Thymus (tissue), 11 donors: ENCODE measurements around the gene ESAM. TPM values are rescaled to one million over a fixed set of nuclear protein-coding genes. Genes with fewer than 3 reads are reported as not detected.

ENCODE experiments used
- DNase-seq, 9 donors: peaks; one replicate each; pipeline ENCODE4 v3.0.0-alpha.2; 2013; ENCODE audit warnings: low spot score in 9 of 9, low read depth in 6 of 9, missing footprints in 1 of 9
- H3K27ac ChIP-seq, 2 donors: one replicate each; pipeline ENCODE4 v1.5.1; 2013; ENCODE audit warnings: control low read depth in 1 of 2, low read depth in 1 of 2, low read length in 1 of 2, mild to moderate bottlenecking in 1 of 2, moderate library complexity in 1 of 2
- H3K27me3 ChIP-seq, 2 donors: one replicate each; pipeline ENCODE4 v1.5.1; 2013; ENCODE audit warnings: low read length in 1 of 2; ENCODE audit not compliant: control insufficient read depth in 2 of 2, insufficient read depth in 1 of 2
- H3K36me3 ChIP-seq, 2 donors: one replicate each; pipeline ENCODE4 v1.5.1; 2013; ENCODE audit warnings: low read length in 1 of 2, mild to moderate bottlenecking in 1 of 2, moderate library complexity in 1 of 2; ENCODE audit not compliant: control insufficient read depth in 2 of 2, insufficient read depth in 2 of 2
- H3K4me1 ChIP-seq, 2 donors: one replicate each; pipeline ENCODE4 v1.5.1; 2013; ENCODE audit warnings: low read length in 2 of 2; ENCODE audit not compliant: control insufficient read depth in 2 of 2, insufficient read depth in 2 of 2
- H3K4me3 ChIP-seq, 2 donors: one replicate each; pipeline ENCODE4 v1.5.1; 2013; ENCODE audit warnings: low read length in 2 of 2, control low read depth in 1 of 2, mild to moderate bottlenecking in 1 of 2
- H3K9me3 ChIP-seq, 2 donors: one replicate each; pipeline ENCODE4 v1.5.1; 2013; ENCODE audit warnings: low read length in 1 of 2, mild to moderate bottlenecking in 1 of 2; ENCODE audit not compliant: control insufficient read depth in 2 of 2, insufficient read depth in 1 of 2
- WGBS: extraction: QIAGEN DNeasy Blood & Tissue Kit; methylation state at CpG from one replicate; pipeline ENCODE4 v1.1.7; 2013; 5-methylcytosine and 5-hydroxymethylcytosine counted together
- polyA plus RNA-seq: library from polyadenylated mRNA; stranded (reverse); fragments of 200-250 nt; gene quantifications from one replicate; pipeline ENCODE4 v1.2.3, GENCODE V29; 2013
- total RNA-seq: library from RNA; stranded (reverse); fragments of 120-200 nt; gene quantifications from one replicate; pipeline ENCODE4 v1.2.4, GENCODE V29; 2013
- donor health status: healthy.

The ESAM gene
- total and polyA plus RNA-seq, 2 donors, result 3.6 to 21.7 TPM

DNA sequence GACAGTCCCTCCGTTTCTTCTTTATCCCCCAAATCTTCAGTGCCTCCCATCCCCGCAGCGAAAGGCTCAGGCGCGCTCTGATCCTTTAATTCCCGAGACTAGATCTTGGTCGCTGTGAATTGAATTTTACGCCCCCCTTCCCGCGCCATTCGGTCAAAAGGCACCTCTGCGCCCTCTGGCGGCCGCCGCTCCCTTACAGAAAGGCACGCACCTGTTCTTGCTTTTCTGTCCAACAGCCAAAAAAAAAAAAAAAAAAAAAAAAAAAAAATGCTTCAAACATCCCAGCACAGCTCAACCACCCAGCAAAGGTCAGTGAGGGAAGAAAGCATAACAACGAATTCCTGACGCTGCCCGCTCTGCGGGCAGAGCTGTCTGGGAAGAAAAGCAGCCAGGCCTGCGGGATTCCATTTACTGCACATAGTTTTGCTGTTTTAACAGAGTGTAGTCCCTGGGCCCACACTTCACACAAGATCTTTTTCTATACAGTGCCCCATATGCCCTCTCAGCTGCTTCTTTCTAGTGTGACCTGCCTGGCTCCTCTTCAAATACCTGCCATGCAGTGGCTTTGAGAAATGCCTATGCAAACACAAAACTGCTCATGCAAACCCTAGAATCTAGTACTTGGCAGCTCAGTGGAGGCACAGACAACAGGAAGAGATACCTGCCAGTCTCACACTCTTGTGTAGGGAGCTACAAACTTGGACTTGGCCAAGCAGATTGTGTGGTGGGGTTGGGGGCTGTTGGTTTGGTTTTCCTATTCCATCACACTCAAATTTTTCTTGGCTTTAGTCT, 1.3 kb upstream of the ESAM start:
- H3K9me3 ChIP-seq, result peaks cover 0 to 10% of the 10 kb centered on the region in 2 donors
- peak overlapping the region; percentile 36 to 46 for H3K4me3 ChIP-seq
- DNase-seq, result peak in 8 of 9 donors; percentile 55 to 91 (median 76)
- WGBS, result 8% methylated on average over 21 of the region's 21 CpGs
- H3K27ac ChIP-seq, result no peak overlapping the region
- H3K36me3 ChIP-seq, result peaks cover 3 to 5% of the 10 kb centered on the region in 2 donors
- H3K27me3 ChIP-seq, result peaks cover 45 to 50% of the 10 kb centered on the region in 2 donors
- peaks cover 16 to 48% of the 10 kb centered on the region in 2 donors for H3K4me1 ChIP-seq

DNA sequence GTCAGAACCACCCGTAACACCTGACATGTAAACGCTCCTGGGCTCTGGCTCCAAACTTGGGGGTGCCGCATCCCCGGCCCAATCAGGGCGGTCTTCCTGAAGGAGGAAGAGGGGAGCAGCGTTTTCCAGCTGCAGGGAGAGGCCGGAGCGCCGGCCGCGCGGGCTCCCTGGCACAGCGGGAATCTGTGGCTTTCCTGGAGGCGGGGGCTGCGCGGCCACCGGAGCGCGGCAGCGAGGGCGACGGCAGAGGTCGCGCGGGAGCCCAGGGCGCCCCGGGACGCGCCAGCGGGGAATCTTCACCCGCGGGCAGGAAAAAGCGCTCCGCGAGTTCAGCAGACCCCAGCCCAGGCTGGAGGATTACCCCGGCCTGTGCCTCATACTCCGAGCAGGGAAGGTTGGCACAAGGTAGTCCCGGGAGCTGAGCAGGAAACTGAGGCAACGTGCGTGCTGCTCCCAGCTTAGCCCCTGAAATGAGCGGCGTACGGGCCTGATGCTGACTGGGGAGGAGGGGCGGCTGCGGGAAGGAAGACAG, 600 bp upstream of the ESAM start:
- Histone ChIP-seq H3K9me3 (peaks cover 0 to 12% of the 10 kb centered on the region in 2 donors), H3K27ac (no peak overlapping the region), H3K4me1 (peaks cover 19 to 51% of the 10 kb centered on the region in 2 donors), H3K4me3 (peak overlapping the region; percentile 36 to 46), H3K36me3 (peaks cover 3 to 5% of the 10 kb centered on the region in 2 donors), H3K27me3 (peaks cover 52 to 57% of the 10 kb centered on the region in 2 donors)
- under 1% methylated on average over 45 of the region's 45 CpGs for WGBS
- DNase-seq, result no peak

DNA sequence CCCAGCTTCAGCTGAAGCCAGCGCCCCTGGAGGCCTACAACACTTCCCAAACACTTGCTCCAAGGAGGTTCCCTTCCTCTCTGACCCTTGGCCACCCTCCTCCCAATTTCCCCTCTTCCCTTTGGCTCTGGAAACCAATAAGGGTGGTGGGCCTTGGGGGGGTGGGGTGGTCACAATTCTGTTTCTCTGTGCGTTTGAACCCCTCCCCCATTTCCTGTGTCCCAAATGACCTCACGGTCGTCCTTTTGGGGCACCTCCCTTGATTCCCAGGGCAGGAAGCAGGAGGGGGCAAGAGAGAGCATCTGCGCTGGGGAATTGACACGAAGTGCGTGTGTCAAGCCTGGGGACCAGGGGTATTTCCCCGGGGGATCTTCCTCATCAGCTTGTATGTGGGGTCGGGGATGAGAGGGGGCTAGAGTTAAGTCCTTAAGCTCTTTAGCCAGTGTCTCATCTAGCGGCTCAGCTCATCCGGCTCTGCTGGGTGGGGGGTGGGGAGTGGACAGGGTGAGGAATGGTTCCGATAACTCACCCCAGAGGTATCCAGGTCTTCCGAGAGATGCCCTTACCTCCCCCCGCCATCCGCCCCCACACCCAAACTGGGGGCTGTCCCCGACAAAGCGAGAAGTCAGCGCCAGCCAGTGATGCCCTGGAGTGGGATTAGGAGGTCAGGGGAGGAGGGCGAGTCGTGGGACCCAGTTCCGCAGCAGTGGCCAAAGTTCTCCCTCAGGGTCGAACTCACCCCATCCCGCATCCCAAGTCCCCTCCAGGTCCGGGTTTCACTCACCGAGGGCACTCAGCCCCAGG, 587 bp downstream of the ESAM start:
- peaks cover 59 to 69% of the 10 kb centered on the region in 2 donors for H3K27me3 ChIP-seq
- 17% methylated on average over 25 of the region's 25 CpGs for WGBS

DNA sequence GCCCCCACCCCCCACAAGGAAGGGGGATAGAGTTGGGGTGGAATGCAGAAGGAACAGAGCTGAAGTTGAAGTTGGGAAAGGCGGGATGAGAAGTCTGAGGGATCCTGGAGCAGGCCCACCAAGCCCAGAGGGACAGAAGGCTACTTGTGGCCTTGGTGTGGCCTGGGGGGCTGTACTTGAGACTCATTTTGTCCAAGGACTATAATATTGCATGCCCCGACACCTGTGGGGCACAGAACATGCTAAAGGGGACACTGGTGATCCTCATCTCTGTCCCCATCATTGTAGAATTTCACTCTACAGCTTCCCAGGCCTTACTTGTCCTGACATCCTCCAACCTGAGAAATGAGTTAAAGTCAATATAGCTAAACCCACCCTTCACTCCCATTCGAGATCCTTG, 1.3 kb downstream of the ESAM start:
- Histone ChIP-seq H3K27ac (no peak overlapping the region), H3K4me1 (peaks cover 19 to 51% of the 10 kb centered on the region in 2 donors)
- no peak for DNase-seq

More for the DNA sequence above, 587 bp downstream of the ESAM start:
- H3K4me1 ChIP-seq, result peaks cover 19 to 51% of the 10 kb centered on the region in 2 donors
- no peak for DNase-seq
- H3K9me3 ChIP-seq, result peaks cover 0 to 12% of the 10 kb centered on the region in 2 donors
- H3K27ac ChIP-seq, result peak overlapping the region in 1 of 2 donors; percentile 31
- H3K4me3 ChIP-seq, result peak overlapping the region; percentile 16 to 46
- no peaks in the 10 kb centered on the region for H3K36me3 ChIP-seq

DNA sequence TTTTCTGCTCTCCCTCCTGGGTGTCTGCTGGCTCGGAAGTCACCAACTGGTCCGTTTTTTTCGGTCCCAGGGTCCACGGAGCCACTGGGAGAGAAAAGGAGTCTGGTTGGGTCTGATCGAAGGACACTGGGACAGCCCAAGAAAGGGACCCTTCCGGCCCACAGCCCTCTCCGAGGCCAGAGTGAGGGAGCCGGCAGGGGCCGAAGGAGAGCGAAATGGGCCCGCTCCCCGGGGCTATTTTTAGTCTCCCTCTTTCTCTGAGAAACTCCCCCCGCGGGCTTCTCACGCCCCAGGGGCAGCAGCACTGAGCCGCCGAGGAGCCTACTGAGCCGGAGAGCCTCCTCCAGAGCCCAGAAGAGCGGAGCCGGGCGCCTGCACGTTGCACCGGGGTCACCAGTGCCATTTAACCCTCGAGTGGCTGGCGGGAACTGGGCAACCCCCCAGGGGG, 1.9 kb downstream of the ESAM start:
- peaks cover 19 to 51% of the 10 kb centered on the region in 2 donors for H3K4me1 ChIP-seq
- no peak overlapping the region for H3K27ac ChIP-seq
- no peaks in the 10 kb centered on the region for H3K36me3 ChIP-seq
- no peak for DNase-seq
- 6% methylated on average over 25 of the region's 25 CpGs for WGBS
- no peak overlapping the region for H3K4me3 ChIP-seq
- H3K9me3 ChIP-seq, result peaks cover 0 to 12% of the 10 kb centered on the region in 2 donors
- H3K27me3 ChIP-seq, result peaks cover 59 to 77% of the 10 kb centered on the region in 2 donors

More for the DNA sequence above, 1.3 kb downstream of the ESAM start:
- peaks cover 59 to 76% of the 10 kb centered on the region in 2 donors for H3K27me3 ChIP-seq
- no peaks in the 10 kb centered on the region for H3K36me3 ChIP-seq
- H3K4me3 ChIP-seq, result no peak overlapping the region
- peaks cover 0 to 12% of the 10 kb centered on the region in 2 donors for H3K9me3 ChIP-seq
- WGBS, result 79% methylated on average over 3 of the region's 3 CpGs

DNA sequence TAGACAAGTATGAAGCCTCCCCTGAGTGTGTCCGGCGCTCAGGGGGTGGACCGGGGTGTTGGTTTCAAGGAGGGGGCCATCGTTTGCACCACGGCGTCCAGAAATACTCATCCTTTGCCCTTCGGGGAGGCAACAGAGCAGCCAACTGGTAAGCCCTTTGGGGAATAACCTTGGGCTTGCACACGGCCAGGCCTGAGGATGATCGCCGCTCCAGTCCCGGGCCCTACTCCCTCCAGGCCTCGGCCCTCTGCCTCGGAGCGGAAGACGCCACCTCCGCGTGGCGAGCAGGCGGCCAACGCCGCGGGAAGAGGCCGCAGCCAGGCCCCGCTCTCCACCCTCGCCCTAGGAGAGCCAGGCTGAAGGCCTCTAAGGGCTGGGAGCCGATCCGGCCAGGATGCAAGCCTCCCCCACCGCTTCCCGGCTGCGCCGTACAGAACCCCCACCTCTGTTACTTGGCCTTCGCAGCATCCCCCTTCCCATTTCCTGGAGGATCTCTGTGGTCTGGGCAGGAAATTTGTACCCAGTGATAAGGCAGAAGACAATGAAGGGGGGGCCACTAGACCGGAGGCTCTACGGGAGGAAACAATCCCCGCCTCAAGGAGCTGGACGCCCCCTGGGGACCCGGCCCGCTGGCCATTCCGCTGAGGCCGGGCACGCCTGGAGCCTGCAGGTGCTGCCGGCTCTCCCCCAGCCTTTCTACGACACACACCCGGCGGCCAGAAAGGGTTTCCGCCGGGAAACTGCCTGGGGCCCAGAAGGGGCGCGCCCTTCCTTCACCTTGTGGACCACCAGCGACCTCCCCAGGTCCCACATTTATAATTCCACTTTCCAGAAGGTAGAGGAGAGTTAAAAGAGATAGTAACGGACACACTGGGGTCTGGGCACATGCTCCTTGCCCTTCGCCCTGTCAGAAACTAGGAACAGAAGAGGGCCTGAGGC, 2.6 kb downstream of the ESAM start:
- H3K4me1 ChIP-seq, result peaks cover 19 to 51% of the 10 kb centered on the region in 2 donors
- H3K9me3 ChIP-seq, result peaks cover 0 to 12% of the 10 kb centered on the region in 2 donors
- WGBS, result 16% methylated on average over 52 of the region's 52 CpGs
- no peak overlapping the region for H3K4me3 ChIP-seq
- no peak overlapping the region for H3K27ac ChIP-seq
- H3K27me3 ChIP-seq, result peaks cover 59 to 81% of the 10 kb centered on the region in 2 donors
- peak in 1 of 9 donors; percentile 26 for DNase-seq
- H3K36me3 ChIP-seq, result no peaks in the 10 kb centered on the region

DNA sequence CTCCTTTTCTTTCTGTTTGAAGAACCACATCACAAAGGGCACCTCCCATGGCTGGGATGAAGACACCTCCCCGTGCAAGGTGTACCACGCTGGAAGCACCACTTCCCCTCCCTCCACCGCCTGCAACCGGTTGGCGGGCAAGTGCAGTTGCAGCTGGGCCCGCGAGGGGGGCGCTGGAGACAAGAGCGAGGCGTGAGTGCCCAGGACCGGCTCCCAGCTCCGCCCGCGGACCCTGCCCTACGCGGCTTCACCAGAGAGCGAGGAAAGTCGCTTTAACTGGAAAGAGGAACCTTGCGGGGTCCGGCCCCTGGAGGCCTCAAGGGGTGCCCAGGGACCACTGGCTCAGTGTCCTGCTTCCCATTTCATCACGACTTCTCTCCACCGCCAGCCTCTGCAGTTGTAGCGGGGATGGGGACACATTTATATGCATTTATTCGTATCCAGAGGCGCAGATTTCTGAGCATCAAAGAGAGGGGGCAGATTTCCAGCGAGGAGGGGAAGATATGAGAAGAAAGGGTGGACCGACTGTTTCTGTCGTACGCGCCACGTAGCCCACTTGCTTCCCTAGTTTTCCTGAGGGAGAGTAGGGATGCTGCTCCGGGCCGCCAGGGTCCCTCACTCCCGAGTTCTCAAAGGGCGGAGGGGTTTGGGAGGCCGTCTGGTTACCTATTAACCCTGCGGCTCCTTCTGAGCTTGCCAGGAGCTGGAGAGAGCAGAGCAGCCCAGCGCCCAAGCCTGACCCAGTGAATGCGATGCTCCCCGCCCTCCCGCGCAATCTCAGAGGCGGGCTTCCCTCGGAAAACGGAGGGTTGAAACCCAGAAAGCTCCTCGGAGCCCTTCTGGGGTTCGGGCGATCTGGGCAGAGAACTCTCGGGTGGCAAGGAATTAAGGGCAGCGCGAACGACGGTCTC, 3.5 kb downstream of the ESAM start:
- Histone ChIP-seq H3K36me3 (no peaks in the 10 kb centered on the region), H3K4me3 (no peak overlapping the region), H3K4me1 (peaks cover 19 to 51% of the 10 kb centered on the region in 2 donors), H3K9me3 (peaks cover 0 to 12% of the 10 kb centered on the region in 2 donors), H3K27me3 (peaks cover 59 to 89% of the 10 kb centered on the region in 2 donors), H3K27ac (no peak overlapping the region)
- 21% methylated on average over 53 of the region's 53 CpGs for WGBS
- peak in 2 of 9 donors; percentile 60 to 80 for DNase-seq
